Gastroesophageal sphincter (tissue), 3 donors: Measurements from ENCODE around the gene GRAMD1C.

ENCODE experiments used
- CTCF ChIP-seq, 4 experiments: fragments of 200-600 bp in 2 of 4; fragments of 450-650 bp in 2 of 4; sonication (generic) in 1 of 4; IDR thresholded peaks; one replicate each; pipeline ENCODE4 v1.5.1; 2017 to 2019; ENCODE audit warnings: antibody characterized with exemption in 4 of 4, mild to moderate bottlenecking in 2 of 4, moderate library complexity in 2 of 4
- EP300 ChIP-seq: sonication (generic); formaldehyde crosslinking; IDR thresholded peaks from one replicate; pipeline ENCODE4 v1.6.1; 2017; ENCODE audit warnings: antibody characterized with exemption, mild to moderate bottlenecking
- POLR2A ChIP-seq, 2 donors: fragments of 450-650 bp; IDR thresholded peaks; one replicate each; pipeline ENCODE4 v1.6.1; 2017; ENCODE audit warnings: antibody characterized with exemption in 2 of 2, mild to moderate bottlenecking in 2 of 2, moderate library complexity in 1 of 2
- POLR2AphosphoS5 ChIP-seq: sonication (generic); formaldehyde crosslinking; IDR thresholded peaks from one replicate; pipeline ENCODE4 v1.6.1; 2017; ENCODE audit warnings: antibody characterized with exemption

GRCh38 chr3:113977822-113978221 lies 139.2 kb downstream of the GRAMD1C start:
- no peak for TF ChIP-seq CTCF (IDR thresholded peaks at IDR 0.05)
- no peak for TF ChIP-seq POLR2A (IDR thresholded peaks at IDR 0.05)
- no peak for TF ChIP-seq POLR2AphosphoS5
- TF ChIP-seq EP300: no peak
